GM12878 (cell line): ENCODE data around the gene DAPK2. TPM values are rescaled to one million over a fixed set of nuclear protein-coding genes. Genes with fewer than 3 reads are reported as not detected.

Experiments
- ATAC-seq: fragments of 200-7000 bp; cut with Tn5 transposase; 3 replicates; pipeline ENCODE4 v1.9.1; 2020; ENCODE audit warnings: mild to moderate bottlenecking, moderate library complexity
- BruUV-seq: library from RNA; stranded (reverse); fragments of 400-500 nt; replicated peaks from 2 replicates; lab custom pipeline; 2021; lab: Mats Ljungman, UMichigan
- CTCF ChIA-PET: fragments of 300-600 bp; sonication (Branson Sonifier 250); formaldehyde crosslinking; extraction: SDS; loops from one replicate; lab custom pipeline; 2021; ENCODE audit warnings: inconsistent platforms; lab: Yijun Ruan, JAX
- POLR2A ChIA-PET: fragments of 350-600 bp; formaldehyde crosslinking; extraction: SDS; loops from one replicate; lab custom pipeline; 2021; ENCODE audit warnings: inconsistent platforms; lab: Charles Lee
- RAD21 ChIA-PET: fragments of 300-600 bp; sonication (Branson Sonifier 250); formaldehyde crosslinking; loops from one replicate; lab custom pipeline; 2023; ENCODE audit warnings: antibody characterized with exemption; ENCODE audit not compliant: unreplicated experiment; lab: Charles Lee
- SMC1A ChIA-PET: fragments of 300-600 bp; sonication (Branson Sonifier 250); formaldehyde crosslinking; loops from one replicate; lab custom pipeline; 2023; ENCODE audit not compliant: unreplicated experiment, uncharacterized antibody; lab: Charles Lee
- DNase-seq: peaks from one replicate; pipeline ENCODE4 v3.0.0-alpha.2; 2011; ENCODE audit warnings: low read depth, low spot score
- FAIRE-seq: peaks from 3 replicates; lab custom pipeline; 2011; peaks lifted over from hg19 to GRCh38; lab: Jason Lieb, UNC
- H2AFZ ChIP-seq: 2 replicates; pipeline ENCODE4 v1.6.0; 2011; ENCODE audit warnings: low read depth, low read length, control low read depth; ENCODE audit not compliant: control insufficient read depth
- H3K27ac ChIP-seq: 2 replicates; pipeline ENCODE4 v1.5.1; 2011; ENCODE audit warnings: control low read depth; ENCODE audit not compliant: control insufficient read depth, insufficient read depth
- H3K27me3 ChIP-seq, 2 experiments: replicated peaks in 1 of 2; 2 replicates each; pipeline versions ENCODE4 v1.6.0 to v1.6.1; 2011; ENCODE audit warnings: low read length in 1 of 2; ENCODE audit not compliant: control insufficient read depth in 2 of 2, insufficient read depth in 2 of 2
- H3K36me3 ChIP-seq, 2 experiments: 2 replicates each; pipeline ENCODE4 v1.5.1; 2011; ENCODE audit warnings: low read length in 1 of 2; ENCODE audit not compliant: control insufficient read depth in 2 of 2, insufficient read depth in 2 of 2
- H3K4me1 ChIP-seq: 2 replicates; pipeline ENCODE4 v1.6.1; 2011; ENCODE audit warnings: mild to moderate bottlenecking, low read length, moderate library complexity, mixed read lengths; ENCODE audit not compliant: control insufficient read depth, insufficient read depth
- H3K4me2 ChIP-seq: 2 replicates; pipeline ENCODE4 v1.6.0; 2011; ENCODE audit warnings: control low read depth; ENCODE audit not compliant: control insufficient read depth, insufficient read depth
- H3K4me3 ChIP-seq: fragments of 200-600 bp; sonication (generic); 2 replicates; pipeline ENCODE4 v1.5.1; 2016
- H3K79me2 ChIP-seq: 2 replicates; pipeline ENCODE4 v1.6.0; 2011; ENCODE audit warnings: low read length; ENCODE audit not compliant: control insufficient read depth, insufficient read depth
- H3K9ac ChIP-seq: 2 replicates; pipeline ENCODE4 v1.8.0; 2011; ENCODE audit warnings: low read length, control low read depth, mixed read lengths; ENCODE audit not compliant: control insufficient read depth, insufficient read depth
- H3K9me3 ChIP-seq: replicated peaks from 3 replicates; pipeline ENCODE4 v1.5.1; 2011; ENCODE audit warnings: mild to moderate bottlenecking, low read length; ENCODE audit not compliant: control insufficient read depth, insufficient read depth
- H4K20me1 ChIP-seq: 2 replicates; pipeline ENCODE4 v1.6.0; 2011; ENCODE audit not compliant: control insufficient read depth, insufficient read depth
- BCL3 ChIP-seq: IDR thresholded peaks from 2 replicates; pipeline ENCODE4 v1.6.1; 2011; ENCODE audit warnings: borderline replicate concordance, low read depth, mild to moderate bottlenecking, moderate library complexity, low read length; ENCODE audit not compliant: insufficient read depth, poor library complexity, severe bottlenecking
- ELK1 ChIP-seq: IDR thresholded peaks from 2 replicates; pipeline ENCODE4 v1.6.1; 2012; ENCODE audit warnings: low read depth, low read length, improper control_type of control experiment
- HDGF ChIP-seq: fragments of 450-650 bp; IDR thresholded peaks from 2 replicates; pipeline ENCODE4 v1.6.1; 2016; ENCODE audit warnings: antibody characterized with exemption
- IKZF1 ChIP-seq: fragments of 450-650 bp; conservative IDR thresholded peaks from 2 replicates; pipeline ENCODE4 v1.6.1; 2017; ENCODE audit warnings: antibody characterized with exemption, mild to moderate bottlenecking
- IRF4 ChIP-seq: IDR thresholded peaks from 2 replicates; pipeline ENCODE4 v1.6.1; 2011; ENCODE audit warnings: low read depth, low read length
- KDM1A ChIP-seq: fragments of 200-600 bp; sonication (generic); IDR thresholded peaks from 2 replicates; pipeline ENCODE4 v1.6.1; 2016; ENCODE audit warnings: borderline replicate concordance
- NFYB ChIP-seq: IDR thresholded peaks from 2 replicates; pipeline ENCODE4 v1.6.1; 2011; ENCODE audit warnings: low read depth, mild to moderate bottlenecking, low read length, improper control_type of control experiment, moderate library complexity; ENCODE audit not compliant: insufficient read depth
- RAD51 ChIP-seq: fragments of 450-650 bp; IDR thresholded peaks from 2 replicates; pipeline ENCODE4 v1.6.1; 2016; ENCODE audit warnings: moderate library complexity, mild to moderate bottlenecking, inconsistent platforms
- SMARCA5 ChIP-seq: fragments of 450-650 bp; IDR thresholded peaks from 2 replicates; pipeline ENCODE4 v1.6.1; 2017; ENCODE audit warnings: mild to moderate bottlenecking
- SMC3 ChIP-seq: IDR thresholded peaks from 2 replicates; pipeline ENCODE4 v1.6.1; 2011; ENCODE audit warnings: low read length, improper control_type of control experiment, borderline replicate concordance
- ZNF622 ChIP-seq: fragments of 450-650 bp; IDR thresholded peaks from 2 replicates; pipeline ENCODE4 v1.6.1; 2017; ENCODE audit warnings: mild to moderate bottlenecking, inconsistent platforms
- ZZZ3 ChIP-seq: IDR thresholded peaks from 2 replicates; pipeline ENCODE4 v1.6.1; 2011; ENCODE audit warnings: low read depth; ENCODE audit not compliant: control insufficient read depth, insufficient read length
- WGBS: methylation state at CpG from one replicate; pipeline ENCODE4 v1.1.6; 2016; ENCODE audit warnings: low lambda C conversion rate; ENCODE audit not compliant: insufficient replicate concordance, insufficient coverage; ENCODE audit errors: missing lambda C conversion rate; 5-methylcytosine and 5-hydroxymethylcytosine counted together
- in situ Hi-C: fragments of 300-500 bp; cut with MboI; formaldehyde crosslinking; loops from 9 replicates; pipeline ENCODE4 v1.14.3; 2018; ENCODE audit warnings: mixed read lengths
- intact Hi-C: fragments of 100-400 bp; cut with micrococcal nuclease; formaldehyde crosslinking; loops from one replicate; pipeline ENCODE4 v1.14.2; 2022; ENCODE audit not compliant: unreplicated experiment
- polyA plus RNA-seq, 11 experiments: library from polyadenylated mRNA; depleted of rRNA in 4 of 11; unstranded in 6 of 11; stranded (reverse) in 5 of 11; fragments of >200 nt; fragmentation: Nextera tagmentation in 4 of 11; fragmentation: Illumina TruSeq in 1 of 11; extraction: Ambion mirVana in 4 of 11; extraction: Trizol in 1 of 11; gene quantifications; 1 replicate in 1 of 11; 2 replicates in 10 of 11; pipeline versions ENCODE4 v1.2.1 to v1.2.3, GENCODE V29; 2011 to 2016; ENCODE audit warnings: inconsistent platforms in 2 of 11, missing spikeins in 2 of 11, low read depth in 1 of 11
- total RNA-seq, 4 experiments: library from RNA; depleted of rRNA in 3 of 4; stranded (reverse); fragments of >200 nt in 3 of 4; fragmentation: Illumina TruSeq in 1 of 4; extraction: Trizol in 1 of 4; gene quantifications; 2 replicates each; pipeline versions ENCODE4 v1.2.1 to v1.2.3, GENCODE V29; 2013 to 2021
- TF ChIP-seq, protein P1 (sequence below): fragments of 450-650 bp; IDR thresholded peaks from 2 replicates; pipeline ENCODE4 v1.6.1; 2016; ENCODE audit warnings: mild to moderate bottlenecking, moderate library complexity, borderline replicate concordance
- TF ChIP-seq, protein P2 (sequence below): fragments of 450-650 bp; IDR thresholded peaks from 2 replicates; pipeline ENCODE4 v1.6.1; 2017; ENCODE audit warnings: borderline replicate concordance

Gene DAPK2
- total and polyA plus RNA-seq, 10 of the 15 experiments (the other 5 are each of a cell fraction or from before 2014, with no cell fraction given): 0.69 to 8.4 (median 4.1) TPM

- DNase-seq (no peak), FAIRE-seq (no peak), ATAC-seq (no peak)
- TF ChIP-seq ZNF622: no peak
- no peak for TF ChIP-seq NFYB
- no peak for TF ChIP-seq IKZF1
- no peak for TF ChIP-seq ELK1
- no peak for TF ChIP-seq SMARCA5
- no peak for TF ChIP-seq HDGF
- no peak for TF ChIP-seq BCL3
- TF ChIP-seq, protein P1, sequence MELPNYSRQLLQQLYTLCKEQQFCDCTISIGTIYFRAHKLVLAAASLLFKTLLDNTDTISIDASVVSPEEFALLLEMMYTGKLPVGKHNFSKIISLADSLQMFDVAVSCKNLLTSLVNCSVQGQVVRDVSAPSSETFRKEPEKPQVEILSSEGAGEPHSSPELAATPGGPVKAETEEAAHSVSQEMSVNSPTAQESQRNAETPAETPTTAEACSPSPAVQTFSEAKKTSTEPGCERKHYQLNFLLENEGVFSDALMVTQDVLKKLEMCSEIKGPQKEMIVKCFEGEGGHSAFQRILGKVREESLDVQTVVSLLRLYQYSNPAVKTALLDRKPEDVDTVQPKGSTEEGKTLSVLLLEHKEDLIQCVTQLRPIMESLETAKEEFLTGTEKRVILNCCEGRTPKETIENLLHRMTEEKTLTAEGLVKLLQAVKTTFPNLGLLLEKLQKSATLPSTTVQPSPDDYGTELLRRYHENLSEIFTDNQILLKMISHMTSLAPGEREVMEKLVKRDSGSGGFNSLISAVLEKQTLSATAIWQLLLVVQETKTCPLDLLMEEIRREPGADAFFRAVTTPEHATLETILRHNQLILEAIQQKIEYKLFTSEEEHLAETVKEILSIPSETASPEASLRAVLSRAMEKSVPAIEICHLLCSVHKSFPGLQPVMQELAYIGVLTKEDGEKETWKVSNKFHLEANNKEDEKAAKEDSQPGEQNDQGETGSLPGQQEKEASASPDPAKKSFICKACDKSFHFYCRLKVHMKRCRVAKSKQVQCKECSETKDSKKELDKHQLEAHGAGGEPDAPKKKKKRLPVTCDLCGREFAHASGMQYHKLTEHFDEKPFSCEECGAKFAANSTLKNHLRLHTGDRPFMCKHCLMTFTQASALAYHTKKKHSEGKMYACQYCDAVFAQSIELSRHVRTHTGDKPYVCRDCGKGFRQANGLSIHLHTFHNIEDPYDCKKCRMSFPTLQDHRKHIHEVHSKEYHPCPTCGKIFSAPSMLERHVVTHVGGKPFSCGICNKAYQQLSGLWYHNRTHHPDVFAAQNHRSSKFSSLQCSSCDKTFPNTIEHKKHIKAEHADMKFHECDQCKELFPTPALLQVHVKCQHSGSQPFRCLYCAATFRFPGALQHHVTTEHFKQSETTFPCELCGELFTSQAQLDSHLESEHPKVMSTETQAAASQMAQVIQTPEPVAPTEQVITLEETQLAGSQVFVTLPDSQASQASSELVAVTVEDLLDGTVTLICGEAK: no peak
- TF ChIP-seq IRF4: no peak
- TF ChIP-seq, protein P2, sequence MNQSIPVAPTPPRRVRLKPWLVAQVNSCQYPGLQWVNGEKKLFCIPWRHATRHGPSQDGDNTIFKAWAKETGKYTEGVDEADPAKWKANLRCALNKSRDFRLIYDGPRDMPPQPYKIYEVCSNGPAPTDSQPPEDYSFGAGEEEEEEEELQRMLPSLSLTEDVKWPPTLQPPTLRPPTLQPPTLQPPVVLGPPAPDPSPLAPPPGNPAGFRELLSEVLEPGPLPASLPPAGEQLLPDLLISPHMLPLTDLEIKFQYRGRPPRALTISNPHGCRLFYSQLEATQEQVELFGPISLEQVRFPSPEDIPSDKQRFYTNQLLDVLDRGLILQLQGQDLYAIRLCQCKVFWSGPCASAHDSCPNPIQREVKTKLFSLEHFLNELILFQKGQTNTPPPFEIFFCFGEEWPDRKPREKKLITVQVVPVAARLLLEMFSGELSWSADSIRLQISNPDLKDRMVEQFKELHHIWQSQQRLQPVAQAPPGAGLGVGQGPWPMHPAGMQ: no peak
- TF ChIP-seq RAD51: no peak
- TF ChIP-seq SMC3: no peak
- TF ChIP-seq KDM1A: no peak
- no peak for TF ChIP-seq ZZZ3
- ChIA-PET CTCF (interaction anchor here (1.3 to 1.6 kb wide), 2 partner anchors 18 to 42 kb away, joined by 3 read pairs; no protein-coding TSS in a partner anchor), SMC1A (interaction anchor here (0.7 to 1.4 kb wide), 8 partner anchors 9 to 1003 kb away, joined by 3 to 5 read pairs (median 3); no protein-coding TSS in a partner anchor), POLR2A (no interaction called here), RAD21 (interaction anchor here (1.0 to 1.9 kb wide), 2 partner anchors 10 to 114 kb away, joined by 3 to 4 read pairs; no protein-coding TSS in a partner anchor)
- Histone ChIP-seq H3K27me3 (no peaks in the 10 kb centered on the region), H3K36me3 (no peaks in the 10 kb centered on the region), H3K4me3 (no peak overlapping the region), H2AFZ (no peak overlapping the region), H3K79me2 (no peaks in the 10 kb centered on the region), H4K20me1 (no peaks in the 10 kb centered on the region), H3K4me2 (no peak overlapping the region), H3K9ac (no peak overlapping the region), H3K27ac (no peak overlapping the region), H3K9me3 (no peaks in the 10 kb centered on the region), H3K4me1 (peaks cover 29% of the 10 kb centered on the region)
- intact Hi-C loops: no loop called here
- BruUV-seq: no TSS peak
- in situ Hi-C loops: no loop called here
- 98% methylated on average over 8 of the region's 8 CpGs for WGBS
Measured at GRCh38 chr15:63902671-63903035, 143.6 kb downstream of the DAPK2 start.
